ENCODE data around the gene CRACR2B. TPM values are rescaled to one million over a fixed set of nuclear protein-coding genes. Genes with fewer than 3 reads are reported as not detected.

The CRACR2B gene
- total and polyA plus RNA-seq, 3 donors from 2014 or later, result 4.9 to 7.4 (median 6.5) TPM

GRCh38 chr11:862081-862661, 34.5 kb downstream of the CRACR2B start:
- no peaks in the 10 kb centered on the region for H3K27me3 ChIP-seq
- TF ChIP-seq CTCF (IDR thresholded peaks at IDR 0.05) (no peak), POLR2A (IDR thresholded peaks at IDR 0.05) (no peak)
- no peak overlapping the region for H3K27ac ChIP-seq
- WGBS, 2 donors, result 76 to 83% methylated on average over 4 to 20 of the region's 20 CpGs
- DNase-seq, result no peak
- no peaks in the 10 kb centered on the region for H3K36me3 ChIP-seq (ENCODE audit: low read depth, missing control alignments)
- H3K4me1 ChIP-seq, result peaks cover 10% of the 10 kb centered on the region
- no peaks in the 10 kb centered on the region for H3K9me3 ChIP-seq
- no peak overlapping the region for H3K4me3 ChIP-seq
- intact Hi-C loops (cut with DNase I; ENCODE audit: low total_unique reads), result no loop called here

GRCh38 chr11:862696-863022, 34.9 kb downstream of the CRACR2B start:
- Histone ChIP-seq H3K4me3 (no peak overlapping the region), H3K27ac (no peak overlapping the region)
- intact Hi-C loops (cut with DNase I; ENCODE audit: low total_unique reads), result no loop called here

GRCh38 chr11:863023-863909, 35.5 kb downstream of the CRACR2B start:
- DNase-seq, result no peak
- TF ChIP-seq CTCF (IDR thresholded peaks at IDR 0.05), result no peak
- no peak for TF ChIP-seq POLR2A (IDR thresholded peaks at IDR 0.05)
- intact Hi-C loops (cut with DNase I; ENCODE audit: low total_unique reads), result no loop called here
- Histone ChIP-seq H3K36me3 (ENCODE audit: low read depth, missing control alignments) (no peaks in the 10 kb centered on the region), H3K4me1 (peaks cover 10% of the 10 kb centered on the region), H3K27ac (no peak overlapping the region), H3K4me3 (no peak overlapping the region), H3K9me3 (no peaks in the 10 kb centered on the region), H3K27me3 (no peaks in the 10 kb centered on the region)
- 87 to 88% methylated on average over 13 to 24 of the region's 24 CpGs for WGBS, 2 donors

More at GRCh38 chr11:862696-863022, 34.9 kb downstream of the CRACR2B start:
- 84 to 88% methylated on average over 4 to 10 of the region's 12 CpGs for WGBS, 2 donors
- TF ChIP-seq POLR2A (IDR thresholded peaks at IDR 0.05) (no peak), CTCF (IDR thresholded peaks at IDR 0.05) (no peak)
- DNase-seq, result no peak
- Histone ChIP-seq H3K4me1 (peaks cover 10% of the 10 kb centered on the region), H3K36me3 (ENCODE audit: low read depth, missing control alignments) (no peaks in the 10 kb centered on the region), H3K9me3 (no peaks in the 10 kb centered on the region), H3K27me3 (no peaks in the 10 kb centered on the region)

GRCh38 chr11:863910-864827, 36.5 kb downstream of the CRACR2B start:
- H3K4me1 ChIP-seq, result peaks cover 10% of the 10 kb centered on the region
- no peaks in the 10 kb centered on the region for H3K36me3 ChIP-seq (ENCODE audit: low read depth, missing control alignments)
- DNase-seq, result no peak
- TF ChIP-seq POLR2A (IDR thresholded peaks at IDR 0.05) (no peak), CTCF (IDR thresholded peaks at IDR 0.05) (no peak)
- intact Hi-C loops (cut with DNase I; ENCODE audit: low total_unique reads), result no loop called here
- WGBS, 2 donors, result 92 to 93% methylated on average over 18 to 28 of the region's 31 CpGs
- no peaks in the 10 kb centered on the region for H3K27me3 ChIP-seq
- no peak overlapping the region for H3K4me3 ChIP-seq
- no peak overlapping the region for H3K27ac ChIP-seq
- no peaks in the 10 kb centered on the region for H3K9me3 ChIP-seq
